Measurements from ENCODE around the gene FOXC2. TPM values are rescaled to one million over a fixed set of nuclear protein-coding genes. Genes with fewer than 3 reads are reported as not detected.
A peak's percentile ranks its signal among the peaks of the same experiment; 100 is the strongest.

Gene FOXC2
- total RNA-seq, 2 donors from 2014 or later, result not detected

DNA sequence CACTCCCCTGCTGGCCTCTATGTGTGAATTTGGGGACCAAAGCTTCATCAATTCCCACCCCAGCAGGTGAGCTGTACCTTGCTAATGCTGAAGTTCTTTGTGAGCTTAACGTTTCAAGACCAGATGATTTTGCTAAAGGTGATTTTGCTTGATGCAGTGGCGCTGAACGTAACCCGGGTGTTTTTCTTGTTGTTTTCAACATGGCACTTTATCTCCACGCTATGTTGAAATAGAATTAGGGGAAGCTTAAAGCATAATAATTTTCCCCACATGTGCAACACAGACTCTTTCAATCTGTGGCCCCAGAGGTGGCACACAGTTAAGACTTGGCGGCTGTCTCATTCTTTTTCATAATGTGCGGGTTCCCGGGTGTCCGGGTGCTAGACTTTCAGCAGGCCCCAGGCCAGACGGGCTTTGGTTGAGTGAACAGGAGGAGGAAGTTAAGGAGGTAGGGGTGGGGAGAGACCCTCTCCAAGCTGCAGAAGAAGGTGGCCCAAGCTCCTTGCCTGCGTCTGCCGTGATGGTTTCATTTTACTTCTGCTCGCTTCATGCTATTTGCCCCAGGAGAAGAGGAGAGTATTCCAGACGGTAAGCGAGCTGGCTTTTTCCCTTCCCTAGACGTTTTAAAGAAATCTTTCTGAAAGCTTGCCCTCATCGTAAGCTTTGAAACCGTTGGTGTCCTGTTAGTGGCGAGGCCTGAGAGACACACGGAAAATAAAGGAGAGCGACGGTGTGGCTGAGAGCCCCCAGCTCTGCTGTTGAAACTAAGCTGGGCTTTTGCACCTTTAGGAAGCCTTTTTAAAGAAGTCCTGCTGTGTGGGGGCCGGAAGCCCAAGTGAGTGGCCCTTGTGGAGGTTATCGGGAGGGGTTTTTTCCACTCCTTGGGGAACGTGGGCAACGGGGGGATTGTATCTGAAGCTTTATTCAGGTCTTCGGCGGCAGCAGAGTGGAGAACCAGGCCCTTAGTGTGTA is 4.2 kb downstream of the FOXC2 start:
- Mint-ChIP-seq H3K4me3 (no peak overlapping the region), H3K36me3 (ENCODE audit: low read depth) (no peaks in the 10 kb centered on the region)

DNA sequence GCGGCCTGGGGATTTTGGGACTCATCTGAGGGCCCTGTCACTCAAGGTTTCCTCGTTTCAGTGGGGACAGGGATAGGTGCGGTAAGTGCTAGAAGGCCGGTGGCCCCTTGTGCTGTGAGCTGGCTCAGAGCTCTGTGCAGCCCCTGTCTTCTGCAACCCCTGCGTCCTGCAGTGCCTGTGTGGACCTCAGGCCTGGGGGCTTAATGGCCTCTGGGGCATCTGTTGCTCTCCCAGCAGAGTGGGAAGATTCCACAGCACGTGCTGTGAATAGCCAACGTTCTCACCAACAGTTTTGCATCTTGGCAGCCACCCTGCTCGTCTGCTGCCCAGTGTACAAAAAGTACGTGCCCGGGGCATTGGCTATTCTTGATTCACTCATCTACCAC is 4.9 kb downstream of the FOXC2 start:
- Mint-ChIP-seq H3K27me3 (peaks cover 50% of the 10 kb centered on the region), H3K36me3 (ENCODE audit: low read depth) (no peaks in the 10 kb centered on the region), H3K4me3 (no peak overlapping the region), H3K9me3 (no peaks in the 10 kb centered on the region), H3K4me1 (no peaks in the 10 kb centered on the region), H3K27ac (no peak overlapping the region)
- no peak for ATAC-seq (replicated peaks)

More for the DNA sequence above, 4.2 kb downstream of the FOXC2 start:
- peaks cover 46% of the 10 kb centered on the region for H3K27me3 Mint-ChIP-seq
- no peak for ATAC-seq (replicated peaks)
- H3K27ac Mint-ChIP-seq, result no peak overlapping the region
- no peaks in the 10 kb centered on the region for H3K4me1 Mint-ChIP-seq
- no peaks in the 10 kb centered on the region for H3K9me3 Mint-ChIP-seq

DNA sequence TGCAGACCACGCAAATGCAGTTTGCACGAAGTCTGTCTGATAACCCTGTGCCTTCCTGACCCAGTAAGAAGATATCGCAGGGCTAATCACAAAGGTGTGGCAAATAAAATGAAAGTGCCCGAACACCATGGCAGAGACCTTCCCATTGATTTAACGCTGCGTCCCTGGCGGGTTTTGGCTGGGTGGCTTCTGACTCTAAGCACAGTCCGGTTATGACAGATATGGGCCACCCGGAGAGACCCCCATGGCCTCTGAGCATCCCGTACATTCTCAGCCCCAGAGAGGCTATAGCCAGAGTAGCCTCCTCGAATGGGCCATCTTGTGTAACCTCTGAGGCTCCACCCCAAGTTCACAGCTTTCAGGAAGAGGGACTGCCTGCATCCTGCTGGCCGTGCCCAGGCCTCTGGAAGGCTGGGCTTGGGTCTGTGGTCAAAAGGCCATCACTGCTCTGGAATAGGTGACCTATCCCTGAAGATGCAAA is 5.5 kb downstream of the FOXC2 start:
- no peak overlapping the region for H3K27ac Mint-ChIP-seq
- no peaks in the 10 kb centered on the region for H3K4me1 Mint-ChIP-seq
- no peaks in the 10 kb centered on the region for H3K36me3 Mint-ChIP-seq (ENCODE audit: low read depth)
- H3K9me3 Mint-ChIP-seq, result no peaks in the 10 kb centered on the region
- H3K4me3 Mint-ChIP-seq, result no peak overlapping the region
- H3K27me3 Mint-ChIP-seq, result peaks cover 53% of the 10 kb centered on the region
- no peak for ATAC-seq (replicated peaks)

DNA sequence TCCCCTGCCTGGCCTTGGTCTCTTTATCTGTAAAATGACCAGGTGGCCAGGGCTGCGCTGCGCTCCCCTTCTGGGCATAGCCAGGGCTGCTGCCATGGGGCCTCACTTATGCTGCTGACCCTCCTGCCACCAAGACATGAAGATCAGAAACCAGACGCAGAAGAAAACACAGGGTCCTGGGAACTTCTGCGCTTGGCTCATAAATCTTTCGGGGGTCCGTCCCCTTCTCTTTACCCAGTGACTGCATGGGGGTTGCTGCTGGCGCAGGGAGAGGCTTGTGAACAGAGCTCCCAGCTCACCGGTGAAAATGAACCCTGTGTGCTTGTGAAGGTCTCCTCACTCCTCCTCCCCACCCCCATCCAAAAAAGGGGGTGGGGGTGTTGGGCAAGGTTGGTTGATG is 6.0 kb downstream of the FOXC2 start:
- no peak for ATAC-seq (replicated peaks)
- Mint-ChIP-seq H3K4me1 (no peaks in the 10 kb centered on the region), H3K27ac (no peak overlapping the region), H3K36me3 (ENCODE audit: low read depth) (no peaks in the 10 kb centered on the region), H3K27me3 (peaks cover 55% of the 10 kb centered on the region), H3K9me3 (no peaks in the 10 kb centered on the region), H3K4me3 (no peak overlapping the region)

DNA sequence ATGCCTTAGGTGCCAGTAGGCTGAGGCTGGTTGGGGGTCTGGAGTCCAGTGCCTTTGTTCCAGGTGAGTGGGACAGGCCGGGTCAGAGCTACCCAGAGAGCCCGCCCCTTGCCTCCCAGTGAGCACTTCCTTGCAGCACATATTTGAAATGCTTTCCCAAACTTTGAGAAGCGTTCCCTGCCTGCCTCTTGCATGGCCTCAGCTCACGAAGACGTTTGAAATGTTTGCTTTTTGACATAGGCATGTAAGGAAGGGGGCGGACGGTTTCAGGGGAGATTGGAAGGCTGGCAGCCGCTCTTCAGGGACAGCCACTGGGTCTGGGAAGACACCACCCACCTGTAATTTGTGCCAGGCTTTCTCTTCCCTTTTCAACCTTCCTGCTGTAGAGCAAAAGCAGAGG is 6.6 kb downstream of the FOXC2 start:
- Mint-ChIP-seq H3K27me3 (peaks cover 59% of the 10 kb centered on the region), H3K36me3 (ENCODE audit: low read depth) (no peaks in the 10 kb centered on the region), H3K4me3 (no peak overlapping the region), H3K4me1 (no peaks in the 10 kb centered on the region), H3K27ac (no peak overlapping the region), H3K9me3 (no peaks in the 10 kb centered on the region)
- no peak for ATAC-seq (replicated peaks)

DNA sequence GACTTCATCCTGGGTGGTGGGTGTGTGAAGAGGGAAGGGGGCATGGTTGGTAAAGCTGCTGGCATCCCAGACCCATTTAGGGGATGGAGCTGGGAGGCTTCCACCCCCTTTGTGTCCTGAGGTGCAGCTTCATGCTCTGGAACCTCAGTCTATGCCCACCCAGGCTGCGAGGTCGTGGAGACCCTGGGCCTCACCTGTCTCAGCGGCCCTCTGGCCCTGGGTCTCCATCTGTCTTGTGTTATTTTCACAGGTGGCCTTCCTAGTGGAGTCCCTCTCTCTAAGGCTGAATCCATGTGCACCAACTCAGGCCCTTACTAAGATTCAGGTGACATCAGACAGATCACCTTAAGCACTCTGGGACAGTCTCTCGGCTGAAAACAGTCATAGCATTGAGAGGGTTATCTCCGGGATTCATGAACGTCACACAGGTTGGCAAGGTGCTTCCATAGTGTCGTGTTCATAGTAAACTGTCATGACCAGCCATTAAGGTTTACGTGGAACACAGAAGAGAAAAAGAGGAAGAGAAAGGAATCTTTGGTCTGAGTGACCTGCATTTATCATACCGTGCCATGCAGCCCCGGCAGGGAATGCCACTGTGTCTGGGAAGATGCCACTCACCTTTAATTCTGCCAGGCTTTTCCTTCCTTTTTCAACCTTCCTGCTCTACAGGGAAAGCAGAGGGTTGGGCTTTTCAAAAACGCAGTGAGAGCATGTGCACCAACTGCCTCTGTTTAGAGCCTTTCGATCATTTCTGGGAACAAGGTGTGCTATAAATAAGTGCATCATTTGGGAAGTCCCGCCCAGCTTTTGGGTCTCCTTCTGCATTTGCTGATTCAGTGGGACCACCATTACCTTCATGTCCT is 7.2 kb downstream of the FOXC2 start:
- Mint-ChIP-seq H3K27me3 (peaks cover 61% of the 10 kb centered on the region), H3K27ac (no peak overlapping the region), H3K4me3 (no peak overlapping the region), H3K36me3 (ENCODE audit: low read depth) (no peaks in the 10 kb centered on the region), H3K4me1 (no peaks in the 10 kb centered on the region), H3K9me3 (no peaks in the 10 kb centered on the region)
- ATAC-seq (replicated peaks), result no peak

DNA sequence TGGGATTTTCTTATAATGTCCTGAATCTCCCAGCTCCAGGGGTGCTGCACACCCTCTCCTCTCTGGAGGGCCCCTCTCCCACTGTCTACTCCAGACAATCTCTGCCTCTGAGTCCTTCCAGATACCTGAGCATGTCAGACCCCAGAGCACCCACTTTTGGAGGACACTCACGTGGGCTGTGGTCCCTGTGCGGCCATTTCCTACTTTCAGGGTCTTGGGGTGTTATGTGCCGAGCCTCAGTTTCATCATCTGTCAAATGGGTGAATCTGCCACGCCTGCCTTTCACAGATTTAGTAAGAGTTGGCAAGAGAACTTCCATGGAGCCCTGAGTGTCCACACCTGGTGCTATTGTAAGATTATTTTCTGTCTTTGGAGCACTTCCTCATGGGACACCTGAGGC is 8.0 kb downstream of the FOXC2 start:
- Mint-ChIP-seq H3K27ac (no peak overlapping the region), H3K9me3 (no peaks in the 10 kb centered on the region), H3K4me1 (no peaks in the 10 kb centered on the region), H3K36me3 (ENCODE audit: low read depth) (no peaks in the 10 kb centered on the region), H3K4me3 (no peak overlapping the region), H3K27me3 (peaks cover 57% of the 10 kb centered on the region)
- ATAC-seq (replicated peaks), result no peak

DNA sequence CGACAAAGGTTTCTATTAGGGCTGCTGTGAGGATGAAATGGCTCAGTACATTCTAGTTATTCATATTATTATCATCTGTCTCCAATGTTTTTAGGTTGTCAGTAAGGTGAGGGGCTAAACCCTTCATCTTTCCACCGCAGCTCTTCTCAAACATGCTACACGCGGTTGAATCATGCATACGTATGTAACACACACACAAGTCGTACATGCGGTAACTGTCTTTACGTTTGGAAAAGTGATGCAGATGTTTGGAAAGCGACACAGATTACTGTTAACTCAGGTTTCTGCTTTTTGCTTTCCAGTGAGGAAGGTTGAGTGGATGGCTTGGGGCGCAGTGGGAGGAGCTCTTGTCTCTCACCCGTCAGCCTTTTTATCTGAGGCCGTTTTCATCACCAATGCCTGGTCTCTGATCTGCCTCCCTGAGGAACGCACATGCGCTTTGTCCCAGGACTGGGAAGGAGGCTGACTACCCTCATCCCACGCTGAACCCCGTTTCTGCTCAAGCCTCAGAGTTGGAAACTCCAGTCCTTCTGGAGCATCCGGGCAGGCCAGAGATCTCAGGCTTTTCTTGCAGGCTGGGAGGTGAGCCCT is 8.6 kb downstream of the FOXC2 start:
- ATAC-seq (replicated peaks), result no peak
- H3K36me3 Mint-ChIP-seq (ENCODE audit: low read depth), result no peaks in the 10 kb centered on the region
- H3K4me3 Mint-ChIP-seq, result no peak overlapping the region
- H3K27ac Mint-ChIP-seq, result no peak overlapping the region
- no peaks in the 10 kb centered on the region for H3K4me1 Mint-ChIP-seq
- H3K9me3 Mint-ChIP-seq, result no peaks in the 10 kb centered on the region
- peaks cover 55% of the 10 kb centered on the region for H3K27me3 Mint-ChIP-seq

DNA sequence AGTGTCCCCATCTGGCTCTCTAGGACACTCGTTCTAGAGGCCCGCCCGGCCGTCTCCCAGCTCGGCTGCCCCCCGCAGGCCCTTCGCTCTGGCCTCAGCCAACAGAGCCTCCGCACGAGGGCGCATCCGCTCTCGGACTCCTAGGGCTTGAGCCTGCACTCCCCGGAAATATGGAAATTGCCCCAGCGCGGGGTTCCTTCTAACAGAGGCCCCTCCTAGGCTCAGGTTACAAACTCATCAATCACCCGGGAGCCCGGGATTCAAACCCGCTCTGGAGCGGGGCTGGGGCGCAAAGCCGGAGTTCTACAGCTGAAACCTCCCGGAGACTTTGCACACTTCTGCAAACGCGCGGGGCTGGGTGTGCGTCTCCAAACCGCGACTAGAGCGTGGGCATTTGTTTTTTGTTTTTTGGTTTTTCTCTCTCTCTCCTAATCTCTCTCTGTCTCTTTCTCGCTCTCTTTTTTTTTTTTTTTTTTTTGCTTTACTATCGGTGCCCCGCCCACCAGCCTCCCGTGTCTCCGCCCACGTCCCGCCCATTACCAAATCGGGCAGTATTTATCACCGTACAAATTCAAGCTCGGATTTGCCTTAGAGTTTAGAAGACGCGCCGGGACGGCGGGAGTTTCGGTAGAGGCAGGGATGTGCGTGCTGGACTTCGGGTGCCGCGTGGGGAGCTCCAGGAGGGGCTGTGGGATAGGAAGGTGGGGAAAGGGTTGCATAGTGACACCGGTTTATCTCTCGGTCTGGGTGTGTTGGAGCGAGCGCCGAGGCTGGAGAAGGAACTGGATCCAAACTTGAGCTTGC is 9.3 kb downstream of the FOXC2 start:
- H3K27me3 Mint-ChIP-seq, result peaks cover 52% of the 10 kb centered on the region
- H3K36me3 Mint-ChIP-seq (ENCODE audit: low read depth), result no peaks in the 10 kb centered on the region
- no peaks in the 10 kb centered on the region for H3K4me1 Mint-ChIP-seq
- ATAC-seq (replicated peaks), result no peak
- H3K9me3 Mint-ChIP-seq, result no peaks in the 10 kb centered on the region
- peak overlapping the region; percentile 63 for H3K4me3 Mint-ChIP-seq
- H3K27ac Mint-ChIP-seq, result no peak overlapping the region

DNA sequence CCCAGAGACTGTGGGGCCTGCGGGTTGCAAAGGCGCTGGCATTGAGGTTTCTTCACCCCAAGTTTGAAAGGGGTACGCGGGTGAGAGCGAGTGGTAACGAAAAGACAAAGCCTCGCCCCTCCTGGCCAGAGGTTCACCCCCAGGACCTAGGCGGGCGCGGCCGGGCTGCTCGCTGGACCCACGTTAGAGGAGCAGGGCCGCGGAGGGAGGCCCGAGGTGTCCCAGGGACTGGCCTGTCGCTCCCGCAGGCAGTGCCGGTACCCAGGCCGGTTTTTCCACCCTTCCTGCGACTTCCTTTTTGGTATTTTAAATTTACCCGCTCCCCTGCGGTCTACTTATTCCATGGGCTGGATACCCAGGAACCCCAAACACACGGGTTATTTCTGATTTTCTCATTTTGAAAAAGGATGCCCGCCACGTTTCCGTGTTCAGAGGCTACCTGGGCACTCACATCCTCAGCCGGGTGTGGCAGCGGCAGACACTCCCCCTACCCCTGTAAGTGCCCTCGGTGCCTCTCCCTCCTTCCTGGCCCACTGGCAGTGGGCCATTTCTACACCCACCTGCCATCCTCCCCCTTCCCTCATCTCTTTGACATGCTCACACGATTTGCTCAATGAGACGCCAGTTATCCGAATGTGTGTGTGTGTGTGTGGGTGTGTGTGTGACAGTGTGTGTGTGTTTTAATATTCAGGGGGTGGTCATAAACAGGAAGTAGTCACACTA is 10.1 kb downstream of the FOXC2 start:
- H3K27ac Mint-ChIP-seq, result no peak overlapping the region
- no peaks in the 10 kb centered on the region for H3K9me3 Mint-ChIP-seq
- H3K4me3 Mint-ChIP-seq, result peak overlapping the region; percentile 63
- no peaks in the 10 kb centered on the region for H3K4me1 Mint-ChIP-seq
- H3K36me3 Mint-ChIP-seq (ENCODE audit: low read depth), result no peaks in the 10 kb centered on the region
- ATAC-seq (replicated peaks), result no peak
- peaks cover 52% of the 10 kb centered on the region for H3K27me3 Mint-ChIP-seq

DNA sequence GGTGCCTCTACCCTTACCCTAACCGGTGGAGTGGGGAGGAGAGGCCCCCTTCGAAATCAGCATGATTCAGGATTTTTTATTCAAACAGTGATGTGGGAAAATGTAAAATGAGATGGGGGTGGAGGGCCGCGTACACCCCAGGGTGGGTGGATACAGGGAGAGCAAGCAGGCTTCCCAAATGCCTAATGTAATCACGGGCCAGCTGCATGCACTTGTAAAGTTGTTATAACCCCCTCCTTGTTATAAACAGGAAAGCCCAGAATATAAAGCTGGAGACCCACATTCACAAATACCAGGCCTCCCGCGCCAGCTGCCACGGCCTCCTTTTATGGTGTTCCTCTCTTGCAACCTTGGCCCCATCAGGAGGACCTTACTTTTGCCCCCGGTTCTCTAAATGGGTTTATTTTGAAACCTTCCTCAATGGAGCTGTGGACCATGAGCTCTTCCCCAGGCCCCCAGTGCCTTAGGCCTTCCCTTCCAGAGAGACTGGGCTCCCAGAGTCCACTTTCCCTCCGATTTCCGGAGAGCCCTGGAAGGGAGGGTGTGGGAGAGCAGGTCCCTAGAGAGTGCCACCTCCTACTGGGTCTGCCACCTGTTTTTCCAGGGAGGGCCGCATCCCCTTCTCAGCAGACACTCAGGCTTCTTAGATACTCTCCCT is 10.8 kb downstream of the FOXC2 start:
- no peaks in the 10 kb centered on the region for H3K9me3 Mint-ChIP-seq
- no peak overlapping the region for H3K27ac Mint-ChIP-seq
- peaks cover 54% of the 10 kb centered on the region for H3K27me3 Mint-ChIP-seq
- H3K4me1 Mint-ChIP-seq, result no peaks in the 10 kb centered on the region
- ATAC-seq (replicated peaks), result no peak
- no peaks in the 10 kb centered on the region for H3K36me3 Mint-ChIP-seq (ENCODE audit: low read depth)
- peak overlapping the region; percentile 9 for H3K4me3 Mint-ChIP-seq

DNA sequence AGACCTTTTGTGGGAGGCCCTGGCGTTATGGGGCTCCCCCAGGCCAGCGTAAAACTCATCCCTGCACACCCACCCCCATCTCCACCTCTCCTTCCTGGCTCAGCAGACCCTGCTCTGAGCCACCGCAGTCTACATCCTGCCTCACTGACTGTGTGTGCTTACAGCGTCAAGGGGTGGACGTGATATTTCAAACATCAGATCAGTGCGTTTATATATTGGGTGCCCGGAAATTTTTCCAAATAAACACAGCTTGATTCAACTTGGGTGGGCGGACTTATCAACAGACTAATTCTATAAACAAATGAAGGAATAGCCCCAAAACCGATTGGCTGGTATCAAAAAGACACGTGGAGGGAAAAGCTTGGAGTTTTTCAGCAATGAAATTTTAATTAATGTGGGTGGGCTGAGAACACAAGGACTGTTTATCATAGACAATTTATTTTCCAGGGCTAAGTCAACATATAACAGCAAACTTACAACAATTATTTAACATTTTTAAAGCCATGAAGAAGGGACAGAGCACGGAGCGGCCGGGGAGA is 11.5 kb downstream of the FOXC2 start, which contains the start of gene FOXL1:
TSS of gene FOXL1 (plus strand) at position 489 of the 539 bp plus-strand sequence. CDS start 175 bp downstream, outside the sequence.
- no peak for ATAC-seq (replicated peaks)
- Mint-ChIP-seq H3K36me3 (ENCODE audit: low read depth) (no peaks in the 10 kb centered on the region), H3K4me1 (no peaks in the 10 kb centered on the region), H3K4me3 (no peak within 1 kb of the TSS), H3K9me3 (no peaks in the 10 kb centered on the region), H3K27me3 (peaks cover 53% of the 10 kb centered on the region), H3K27ac (no peak within 1 kb of the TSS)
